Aorta (tissue), 5 donors: ENCODE measurements around the gene OSGIN1. TPM values are rescaled to one million over a fixed set of nuclear protein-coding genes. Genes with fewer than 3 reads are reported as not detected.
"Not testable (repeated sequence)": the region's sequence is repeated elsewhere in the genome, so short reads cannot be mapped to it uniquely, and the experiment has no call there.

Source experiments
- ATAC-seq: fragments of 200-7000 bp; cut with Tn5 transposase; one replicate; pipeline ENCODE4 v1.9.1; 2022; ENCODE audit warnings: moderate library complexity; ENCODE audit not compliant: low FRiP score
- DNase-seq, 2 donors: peaks; one replicate each; pipeline ENCODE4 v3.0.0-alpha.2; 2020
- H3K27ac ChIP-seq, 2 donors: one replicate each; pipeline ENCODE4 v1.5.1; 2013; ENCODE audit warnings: low read length in 2 of 2, mild to moderate bottlenecking in 2 of 2, moderate library complexity in 2 of 2, control low read depth in 1 of 2, inconsistent platforms in 1 of 2, low read depth in 1 of 2
- H3K27me3 ChIP-seq, 2 donors: one replicate each; pipeline ENCODE4 v1.6.1; 2013; ENCODE audit warnings: control low read depth in 1 of 2, low read length in 1 of 2, mild to moderate bottlenecking in 1 of 2, moderate library complexity in 1 of 2; ENCODE audit not compliant: insufficient read depth in 2 of 2, control insufficient read depth in 1 of 2
- H3K36me3 ChIP-seq, 2 donors: one replicate each; pipeline ENCODE4 v1.6.1; 2013; ENCODE audit warnings: control low read depth in 1 of 2, low read length in 1 of 2, mild to moderate bottlenecking in 1 of 2; ENCODE audit not compliant: insufficient read depth in 2 of 2, control insufficient read depth in 1 of 2
- H3K4me1 ChIP-seq, 2 donors: one replicate each; pipeline ENCODE4 v1.6.1; 2013; ENCODE audit warnings: low read length in 2 of 2, control low read depth in 1 of 2, mild to moderate bottlenecking in 1 of 2, moderate library complexity in 1 of 2; ENCODE audit not compliant: insufficient read depth in 2 of 2, control insufficient read depth in 1 of 2
- H3K4me3 ChIP-seq, 2 donors: one replicate each; pipeline ENCODE4 v1.5.1; 2013; ENCODE audit warnings: low read length in 2 of 2, control low read depth in 1 of 2, mild to moderate bottlenecking in 1 of 2
- H3K9me3 ChIP-seq: one replicate; pipeline ENCODE4 v1.6.1; 2013; ENCODE audit warnings: mild to moderate bottlenecking, low read length; ENCODE audit not compliant: control insufficient read depth
- WGBS, 2 donors: extraction: QIAGEN DNeasy Blood & Tissue Kit; methylation state at CpG; one replicate each; pipeline ENCODE4 v1.1.7; 2013; 5-methylcytosine and 5-hydroxymethylcytosine counted together
- intact Hi-C, 2 donors: fragments of 100-400 bp; cut with DNase I; formaldehyde crosslinking; loops; one replicate each; pipeline versions ENCODE4 v1.14.2 to v1.15.0; 2022
- polyA plus RNA-seq, 2 donors: library from polyadenylated mRNA; stranded (reverse); fragments of 200-250 nt; gene quantifications; one replicate each; pipeline ENCODE4 v1.2.3, GENCODE V29; 2013
- total RNA-seq, 2 donors: library from RNA; stranded (reverse); fragmentation: NEBNext Ultra II Directional; extraction: Animal tissue kit (Norgen Biotek cat#: 25700); gene quantifications; one replicate each; pipeline ENCODE4 v1.2.1, GENCODE V29; 2021
- donor health status: healthy with polysubstance abuse.
- donor health status: Bipolar disorder and iron deficiency.
- donor health status: DM: no; HTN: no; CAD: no.
- donor health status: DM: no; HTN: no; CAD: no.
- donor health status: DM: yes; HTN: yes; CAD: no.

OSGIN1 gene
- total and polyA plus RNA-seq, 4 donors, result 10.0 to 13.7 (median 12.0) TPM

DNA sequence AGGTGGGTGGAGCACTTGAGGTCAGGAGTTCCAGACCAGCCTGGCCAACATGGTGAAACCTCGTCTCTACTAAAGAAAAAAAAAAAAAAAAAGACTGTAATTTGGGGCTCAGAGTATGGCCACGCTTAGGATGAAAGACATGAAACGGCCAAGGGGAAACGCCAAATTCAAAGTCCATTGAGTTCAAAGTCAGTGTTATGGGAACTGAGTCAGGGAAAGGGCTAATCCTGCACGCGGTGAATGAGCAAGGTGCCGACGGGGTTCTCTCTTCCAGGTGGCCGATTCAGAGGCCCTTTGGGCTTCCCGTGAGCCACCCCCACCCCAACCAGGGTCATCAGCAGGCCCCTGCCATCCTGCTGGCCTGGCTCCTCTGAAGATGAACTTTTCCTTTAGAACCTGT is 7.5 kb upstream of the OSGIN1 start:
- ATAC-seq, result no peak
- no peak for DNase-seq
- intact Hi-C loops, result no loop called here
- Histone ChIP-seq H3K36me3 (no peaks in the 10 kb centered on the region), H3K4me3 (no peak overlapping the region), H3K27ac (no peak overlapping the region), H3K9me3 (no peaks in the 10 kb centered on the region), H3K27me3 (no peaks in the 10 kb centered on the region), H3K4me1 (no peaks in the 10 kb centered on the region)
- WGBS, 2 donors, result 89 to 95% methylated on average over 10 of the region's 10 CpGs

DNA sequence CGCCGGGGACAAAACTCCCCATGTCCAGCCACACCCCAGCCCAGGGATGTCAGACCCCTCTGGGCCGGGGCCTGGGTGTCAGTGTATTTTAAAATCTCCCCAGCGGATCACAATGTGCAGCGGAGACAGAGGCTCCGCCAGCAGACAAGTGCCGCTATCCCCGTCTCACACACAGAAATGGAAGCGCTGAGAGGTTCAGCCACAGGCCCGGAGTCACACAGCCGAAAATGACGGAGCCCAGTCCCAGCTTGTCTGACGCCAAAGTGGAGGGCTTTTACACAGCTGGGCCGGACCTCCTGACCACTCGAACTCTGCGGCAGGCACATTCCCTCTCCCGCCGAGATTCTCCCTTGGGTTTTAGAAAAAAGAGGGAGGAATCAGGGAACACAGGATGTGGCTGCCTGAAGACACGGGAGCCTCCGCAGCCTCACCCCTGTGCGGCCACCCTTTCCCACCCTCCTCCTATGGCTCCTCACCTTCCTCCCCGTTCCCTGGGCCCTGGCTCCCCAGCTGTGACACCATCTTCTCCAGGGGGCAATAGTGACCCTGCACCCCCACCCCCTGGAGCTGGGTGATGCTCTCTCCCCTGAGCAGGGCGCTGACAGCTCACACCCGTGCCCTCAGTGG is 6.8 kb upstream of the OSGIN1 start:
- Histone ChIP-seq H3K36me3 (no peaks in the 10 kb centered on the region), H3K4me3 (no peak overlapping the region), H3K4me1 (no peaks in the 10 kb centered on the region), H3K27ac (no peak overlapping the region), H3K27me3 (no peaks in the 10 kb centered on the region), H3K9me3 (no peaks in the 10 kb centered on the region)
- 85 to 89% methylated on average over 24 of the region's 24 CpGs for WGBS, 2 donors
- intact Hi-C loops, result no loop called here
- ATAC-seq (no peak), DNase-seq (no peak)

DNA sequence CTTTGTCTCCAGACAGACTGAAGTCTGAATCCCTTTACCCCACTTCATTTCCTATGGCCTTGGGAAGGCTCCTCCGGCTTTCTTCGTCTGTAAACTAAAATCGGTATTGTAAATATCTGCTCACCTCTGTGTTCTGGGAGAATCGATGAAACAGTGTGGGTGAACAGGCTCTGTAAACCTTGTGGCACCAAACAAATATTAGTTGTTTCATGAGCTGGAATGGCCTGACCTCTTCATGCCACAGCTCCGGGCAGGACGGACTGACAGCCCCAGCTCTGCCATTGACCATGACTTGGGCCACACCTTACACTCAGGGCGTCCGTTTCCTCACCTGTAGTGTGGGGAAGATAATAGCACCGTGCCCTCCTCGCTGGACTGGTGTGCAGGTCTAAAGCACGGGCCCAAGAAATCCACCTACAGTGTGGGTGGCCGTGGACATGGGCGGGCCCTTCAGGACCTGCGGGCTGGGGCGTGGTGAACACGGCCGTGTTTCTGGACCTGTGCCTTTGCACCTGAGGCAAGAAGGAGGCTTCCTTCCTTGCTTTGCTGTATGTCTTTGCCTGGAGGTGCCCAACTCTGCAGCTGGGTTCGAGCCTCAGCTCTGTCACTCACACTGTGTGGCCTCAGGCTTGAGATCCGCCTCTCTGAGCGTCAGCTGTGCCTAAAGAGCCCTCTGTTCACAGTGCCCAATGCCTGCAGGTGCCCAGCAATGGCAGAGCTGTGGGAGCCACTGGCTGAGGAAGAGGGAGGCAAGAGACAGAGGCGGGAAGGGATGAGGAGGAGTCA is 6.1 kb upstream of the OSGIN1 start:
- Histone ChIP-seq H3K27ac (no peak overlapping the region), H3K9me3 (no peaks in the 10 kb centered on the region), H3K4me3 (no peak overlapping the region), H3K4me1 (no peaks in the 10 kb centered on the region), H3K36me3 (no peaks in the 10 kb centered on the region), H3K27me3 (no peaks in the 10 kb centered on the region)
- WGBS, 2 donors, result 89 to 95% methylated on average over 21 of the region's 21 CpGs
- ATAC-seq (no peak), DNase-seq (no peak)
- intact Hi-C loops, result no loop called here

DNA sequence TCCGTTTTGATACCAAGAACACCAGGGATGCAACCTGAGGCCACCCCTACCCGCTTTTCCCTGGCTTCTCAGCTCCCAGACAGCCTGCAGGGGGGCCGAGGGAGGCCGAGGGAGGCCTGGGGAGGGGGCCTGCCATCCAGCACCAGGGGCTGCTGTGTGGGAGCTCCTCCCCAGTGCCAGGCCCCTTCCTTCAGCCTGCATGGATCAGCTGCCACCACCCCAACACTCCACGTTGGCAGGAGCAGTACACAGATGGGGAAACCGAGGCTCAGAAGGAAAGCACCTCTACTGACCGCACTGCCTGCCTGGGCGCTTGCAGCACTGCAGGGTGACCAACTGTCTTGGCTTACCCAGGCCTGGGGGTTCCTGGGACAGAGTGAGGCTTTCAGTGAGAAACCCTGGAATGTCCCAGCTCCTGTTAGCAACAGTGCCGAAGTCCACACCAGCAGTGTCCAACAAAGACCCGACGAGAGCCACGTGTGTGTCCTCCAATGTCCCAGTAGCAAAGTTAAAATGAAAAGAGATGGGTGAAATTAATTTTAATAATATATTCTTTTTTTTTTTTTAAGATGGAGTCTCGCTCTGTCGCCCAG is 5.3 kb upstream of the OSGIN1 start:
- no peaks in the 10 kb centered on the region for H3K4me1 ChIP-seq
- DNase-seq, result no peak
- H3K27me3 ChIP-seq, result no peaks in the 10 kb centered on the region
- no peaks in the 10 kb centered on the region for H3K36me3 ChIP-seq
- no peak overlapping the region for H3K27ac ChIP-seq
- no peaks in the 10 kb centered on the region for H3K9me3 ChIP-seq
- H3K4me3 ChIP-seq, result no peak overlapping the region
- ATAC-seq, result no peak
- 87 to 91% methylated on average over 14 of the region's 14 CpGs for WGBS, 2 donors
- intact Hi-C loops, result no loop called here

DNA sequence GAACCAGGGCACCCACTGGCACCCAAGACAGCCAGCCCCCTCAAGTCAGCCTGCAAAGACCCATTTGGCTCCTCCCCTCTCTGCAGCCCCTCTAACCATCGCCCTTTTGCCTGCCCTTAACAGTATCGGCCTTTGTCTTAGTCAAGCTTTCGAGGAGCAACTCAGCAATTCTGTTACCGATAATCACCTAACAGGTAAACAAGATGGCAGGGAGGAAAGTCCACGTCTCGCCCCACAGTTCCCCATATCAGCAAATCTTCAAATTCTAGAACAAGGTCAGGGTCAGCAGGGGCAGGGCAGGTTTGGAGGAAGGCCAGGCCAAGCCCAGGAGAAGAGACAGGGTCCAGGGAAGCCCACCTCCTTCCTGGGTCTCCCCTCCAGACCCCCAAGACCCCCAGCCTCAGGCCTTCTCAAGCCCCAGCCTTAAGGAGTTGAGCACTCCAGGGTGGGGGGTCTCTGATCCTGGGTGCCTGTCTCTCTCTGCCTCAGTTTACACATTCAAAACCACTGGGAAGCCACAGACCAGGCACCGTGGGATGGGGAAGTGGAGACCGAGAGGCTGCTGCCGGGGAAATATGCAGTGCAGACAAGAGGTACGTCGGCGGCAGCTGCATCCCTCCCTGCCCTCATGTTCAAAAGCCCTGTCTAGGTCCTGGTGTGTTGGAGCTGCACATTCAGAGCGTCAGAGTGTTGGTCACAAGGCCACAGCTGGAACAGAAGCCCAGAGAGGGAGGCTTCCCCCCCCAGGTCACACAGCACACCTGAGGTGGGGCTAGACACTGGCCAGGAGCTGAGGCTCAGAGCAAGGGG is 3.9 kb upstream of the OSGIN1 start:
- Histone ChIP-seq H3K27me3 (no peaks in the 10 kb centered on the region), H3K36me3 (no peaks in the 10 kb centered on the region), H3K4me1 (no peaks in the 10 kb centered on the region), H3K4me3 (no peak overlapping the region), H3K27ac (no peak overlapping the region), H3K9me3 (no peaks in the 10 kb centered on the region)
- intact Hi-C loops, result no loop called here
- 86 to 95% methylated on average over 13 of the region's 13 CpGs for WGBS, 2 donors
- ATAC-seq (no peak), DNase-seq (no peak)

DNA sequence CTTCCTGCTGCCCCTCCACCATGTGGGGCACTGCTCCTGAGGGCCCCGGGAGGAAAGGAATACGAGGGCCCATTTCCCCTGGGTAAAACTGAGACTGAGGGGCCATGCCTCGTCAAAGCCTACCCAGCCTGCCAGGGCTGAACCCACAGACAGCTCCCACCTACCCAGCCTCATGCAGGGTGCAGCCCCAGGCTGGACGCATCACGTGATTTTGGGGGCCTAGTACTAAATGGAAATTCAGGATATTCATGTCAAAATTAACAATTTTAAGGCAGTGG is 3.4 kb upstream of the OSGIN1 start:
- Histone ChIP-seq H3K4me3 (no peak overlapping the region), H3K36me3 (no peaks in the 10 kb centered on the region), H3K27ac (no peak overlapping the region), H3K27me3 (no peaks in the 10 kb centered on the region), H3K9me3 (no peaks in the 10 kb centered on the region), H3K4me1 (no peaks in the 10 kb centered on the region)
- no peak for ATAC-seq
- 85 to 90% methylated on average over 5 of the region's 5 CpGs for WGBS, 2 donors
- intact Hi-C loops, result loop anchor here in 1 of 2 donors (5.0 kb wide), 1 partner anchor 238 kb away; the partner anchor contains the start of gene TAF1C
- DNase-seq, result no peak

DNA sequence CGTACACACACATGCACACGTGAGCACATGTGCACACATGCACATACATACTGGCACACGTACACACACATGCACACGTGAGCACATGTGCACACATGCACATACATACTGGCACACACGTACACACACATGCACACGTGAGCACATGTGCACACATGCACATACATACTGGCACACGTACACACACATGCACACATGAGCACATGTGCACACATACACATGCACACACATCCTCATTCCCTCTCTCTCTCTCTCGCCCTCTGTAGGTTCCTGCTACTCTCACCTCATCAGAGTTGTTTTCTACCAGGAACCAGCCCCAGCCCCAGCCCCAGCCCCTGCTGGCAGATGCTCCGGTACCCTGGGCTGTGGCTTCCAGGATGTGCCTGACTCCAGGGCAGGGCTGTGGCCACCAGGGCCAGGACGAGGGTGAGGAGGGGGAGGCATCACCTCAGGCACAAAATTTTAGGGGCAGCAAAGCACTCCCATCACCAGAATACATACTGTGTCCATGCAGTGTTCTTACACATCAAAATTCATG is 2.1 kb upstream of the OSGIN1 start:
- WGBS, 2 donors, result 73% methylated on average over 10 of the region's 10 CpGs
- not testable (repeated sequence) for H3K27ac ChIP-seq
- intact Hi-C loops, result loop anchor here in 1 of 2 donors (5.0 kb wide), 1 partner anchor 236 kb away; the partner anchor contains the start of gene TAF1C

DNA sequence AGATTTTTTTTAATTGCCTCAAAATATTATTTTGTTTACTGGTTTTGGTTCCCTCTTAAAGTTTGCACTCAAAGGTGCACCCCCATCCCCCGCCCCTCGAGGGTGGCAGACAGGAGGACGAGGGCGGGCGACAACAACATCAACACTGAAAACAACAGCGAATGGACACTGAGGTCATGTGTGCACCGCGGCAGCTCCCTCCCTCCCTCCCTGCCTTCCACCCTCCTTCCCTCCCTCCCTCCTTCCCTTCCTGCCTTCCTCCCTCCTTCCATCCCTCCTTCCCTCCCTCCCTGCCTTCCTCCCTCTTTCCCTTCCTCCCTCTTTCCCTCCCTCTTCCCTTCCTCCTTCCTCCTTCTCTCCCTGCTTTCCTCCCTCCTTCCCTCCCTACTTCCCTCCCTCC is 1.5 kb upstream of the OSGIN1 start:
- intact Hi-C loops, result loop anchor here in 1 of 2 donors (5.0 kb wide), 1 partner anchor 236 kb away; the partner anchor contains the start of gene TAF1C
- WGBS, 2 donors, result 48 to 55% methylated on average over 8 of the region's 8 CpGs
- Histone ChIP-seq H3K27ac (no peak overlapping the region), H3K9me3 (no peaks in the 10 kb centered on the region), H3K27me3 (no peaks in the 10 kb centered on the region), H3K36me3 (no peaks in the 10 kb centered on the region), H3K4me1 (no peaks in the 10 kb centered on the region), H3K4me3 (no peak overlapping the region)
- no peak for DNase-seq
- ATAC-seq, result no peak

More for the DNA sequence above, 2.1 kb upstream of the OSGIN1 start:
- H3K4me1 ChIP-seq, H3K36me3 ChIP-seq, H3K27me3 ChIP-seq, DNase-seq, H3K9me3 ChIP-seq, H3K4me3 ChIP-seq, ATAC-seq: not testable (repeated sequence)
